Smooth muscle cell (in vitro differentiated cells): Measurements from ENCODE around the gene SLC25A26. TPM values are rescaled to one million over a fixed set of nuclear protein-coding genes. Genes with fewer than 3 reads are reported as not detected.

Experiments
- DNase-seq: peaks from one replicate; lab custom pipeline; 2025; ENCODE audit not compliant: unreplicated experiment; lab: John Stamatoyannopoulos, UW
- H2AFZ ChIP-seq: fragments of 200-600 bp; sonication (generic); 2 replicates; pipeline ENCODE4 v1.6.0; 2016; ENCODE audit warnings: antibody characterized with exemption, low read depth, mild to moderate bottlenecking
- H3F3A ChIP-seq: fragments of 200-600 bp; sonication (generic); 2 replicates; pipeline ENCODE4 v1.6.0; 2017; ENCODE audit warnings: antibody characterized with exemption, low read depth
- H3K27ac ChIP-seq: fragments of 200-600 bp; sonication (generic); 2 replicates; pipeline ENCODE4 v1.5.1; 2016; ENCODE audit warnings: low read depth, mild to moderate bottlenecking
- H3K27me3 ChIP-seq: fragments of 200-600 bp; sonication (generic); 2 replicates; pipeline ENCODE4 v1.6.1; 2016; ENCODE audit warnings: low read depth, mild to moderate bottlenecking
- H3K36me3 ChIP-seq: fragments of 200-600 bp; sonication (generic); 2 replicates; pipeline ENCODE4 v1.5.1; 2016; ENCODE audit warnings: low read depth
- H3K4me1 ChIP-seq: fragments of 200-600 bp; sonication (generic); 2 replicates; pipeline ENCODE4 v1.5.1; 2016; ENCODE audit warnings: low read depth
- H3K4me2 ChIP-seq: fragments of 200-600 bp; sonication (generic); 2 replicates; pipeline ENCODE4 v1.6.0; 2016; ENCODE audit warnings: mild to moderate bottlenecking
- H3K4me3 ChIP-seq: fragments of 200-600 bp; sonication (generic); 2 replicates; pipeline ENCODE4 v1.5.1; 2016; ENCODE audit warnings: mild to moderate bottlenecking
- H3K79me2 ChIP-seq: fragments of 200-600 bp; sonication (generic); 2 replicates; pipeline ENCODE4 v1.6.0; 2016; ENCODE audit warnings: low read depth, mild to moderate bottlenecking
- H3K9ac ChIP-seq: fragments of 200-600 bp; sonication (generic); 2 replicates; pipeline ENCODE4 v1.6.0; 2016; ENCODE audit warnings: low read depth
- H3K9me3 ChIP-seq: fragments of 200-600 bp; sonication (generic); replicated peaks from 2 replicates; pipeline ENCODE4 v1.5.1; 2016; ENCODE audit warnings: low read depth
- H4K20me1 ChIP-seq: fragments of 200-600 bp; sonication (generic); 2 replicates; pipeline ENCODE4 v1.6.0; 2016; ENCODE audit warnings: low read depth
- WGBS: methylation state at CpG from one replicate; pipeline ENCODE4 v1.1.7; 2016; ENCODE audit warnings: low lambda C conversion rate; 5-methylcytosine and 5-hydroxymethylcytosine counted together
- polyA plus RNA-seq: library from polyadenylated mRNA; unstranded; fragments of >200 nt; fragmentation: Nextera tagmentation; extraction: Ambion mirVana; gene quantifications from 2 replicates; pipeline ENCODE4 v1.2.1, GENCODE V29; 2016
- total RNA-seq: library from RNA; depleted of rRNA; stranded (reverse); fragments of >200 nt; gene quantifications from 2 replicates; pipeline ENCODE4 v1.2.3, GENCODE V29; 2014
- TF ChIP-seq, protein P1 (sequence below): fragments of 200-600 bp; sonication (generic); IDR thresholded peaks from 2 replicates; pipeline ENCODE4 v1.5.1; 2017; ENCODE audit warnings: borderline replicate concordance, mild to moderate bottlenecking, antibody characterized with exemption; ENCODE audit not compliant: insufficient read depth, poor library complexity, severe bottlenecking

Gene SLC25A26
- total and polyA plus RNA-seq, 2 experiments from 2014 or later, result 8.9 to 18.9 TPM

DNA sequence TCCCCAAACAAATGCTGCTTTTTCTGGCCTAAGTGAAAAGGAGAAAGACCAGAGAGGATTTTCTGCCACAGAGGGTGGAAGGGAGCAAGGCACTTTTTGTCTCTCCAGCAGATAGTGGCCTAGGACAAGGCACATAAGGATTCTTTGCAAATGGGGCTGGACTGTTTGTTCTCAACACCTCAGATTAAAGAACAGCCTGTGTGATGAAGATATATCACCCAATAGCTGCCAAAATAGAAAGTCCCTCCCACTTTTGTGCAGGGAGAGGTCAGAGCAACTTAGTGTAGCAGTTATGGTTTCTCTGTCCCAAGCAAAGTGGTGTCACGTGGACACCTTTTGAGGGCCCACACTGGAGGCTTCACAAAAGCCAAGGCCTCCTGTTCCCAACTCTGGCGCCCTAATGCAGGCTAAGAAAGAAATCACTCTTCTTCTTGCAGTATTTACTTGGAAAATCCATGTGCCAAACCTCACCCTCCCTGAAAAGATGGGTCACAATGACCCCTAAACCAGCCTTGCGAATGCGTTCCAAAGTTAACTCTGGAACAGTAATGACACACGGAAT, 195.1 kb downstream of the SLC25A26 start:
- DNase-seq, result no peak
- H3K4me1 ChIP-seq, result peaks cover 18% of the 10 kb centered on the region
- no peak overlapping the region for H3K9ac ChIP-seq
- H3K27ac ChIP-seq, result peak overlapping the region; percentile 41
- no peak overlapping the region for H2AFZ ChIP-seq
- H3F3A ChIP-seq, result peaks cover 3% of the 10 kb centered on the region
- no peaks in the 10 kb centered on the region for H3K36me3 ChIP-seq
- no peaks in the 10 kb centered on the region for H3K9me3 ChIP-seq
- H3K4me2 ChIP-seq, result peak overlapping the region; percentile 17
- no peaks in the 10 kb centered on the region for H3K27me3 ChIP-seq
- TF ChIP-seq, protein P1, sequence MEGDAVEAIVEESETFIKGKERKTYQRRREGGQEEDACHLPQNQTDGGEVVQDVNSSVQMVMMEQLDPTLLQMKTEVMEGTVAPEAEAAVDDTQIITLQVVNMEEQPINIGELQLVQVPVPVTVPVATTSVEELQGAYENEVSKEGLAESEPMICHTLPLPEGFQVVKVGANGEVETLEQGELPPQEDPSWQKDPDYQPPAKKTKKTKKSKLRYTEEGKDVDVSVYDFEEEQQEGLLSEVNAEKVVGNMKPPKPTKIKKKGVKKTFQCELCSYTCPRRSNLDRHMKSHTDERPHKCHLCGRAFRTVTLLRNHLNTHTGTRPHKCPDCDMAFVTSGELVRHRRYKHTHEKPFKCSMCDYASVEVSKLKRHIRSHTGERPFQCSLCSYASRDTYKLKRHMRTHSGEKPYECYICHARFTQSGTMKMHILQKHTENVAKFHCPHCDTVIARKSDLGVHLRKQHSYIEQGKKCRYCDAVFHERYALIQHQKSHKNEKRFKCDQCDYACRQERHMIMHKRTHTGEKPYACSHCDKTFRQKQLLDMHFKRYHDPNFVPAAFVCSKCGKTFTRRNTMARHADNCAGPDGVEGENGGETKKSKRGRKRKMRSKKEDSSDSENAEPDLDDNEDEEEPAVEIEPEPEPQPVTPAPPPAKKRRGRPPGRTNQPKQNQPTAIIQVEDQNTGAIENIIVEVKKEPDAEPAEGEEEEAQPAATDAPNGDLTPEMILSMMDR, result no peak
- no peak overlapping the region for H3K4me3 ChIP-seq
- H4K20me1 ChIP-seq, result no peaks in the 10 kb centered on the region
- WGBS, result 68% methylated on average over 5 of the region's 5 CpGs
- H3K79me2 ChIP-seq, result peaks cover 12% of the 10 kb centered on the region

DNA sequence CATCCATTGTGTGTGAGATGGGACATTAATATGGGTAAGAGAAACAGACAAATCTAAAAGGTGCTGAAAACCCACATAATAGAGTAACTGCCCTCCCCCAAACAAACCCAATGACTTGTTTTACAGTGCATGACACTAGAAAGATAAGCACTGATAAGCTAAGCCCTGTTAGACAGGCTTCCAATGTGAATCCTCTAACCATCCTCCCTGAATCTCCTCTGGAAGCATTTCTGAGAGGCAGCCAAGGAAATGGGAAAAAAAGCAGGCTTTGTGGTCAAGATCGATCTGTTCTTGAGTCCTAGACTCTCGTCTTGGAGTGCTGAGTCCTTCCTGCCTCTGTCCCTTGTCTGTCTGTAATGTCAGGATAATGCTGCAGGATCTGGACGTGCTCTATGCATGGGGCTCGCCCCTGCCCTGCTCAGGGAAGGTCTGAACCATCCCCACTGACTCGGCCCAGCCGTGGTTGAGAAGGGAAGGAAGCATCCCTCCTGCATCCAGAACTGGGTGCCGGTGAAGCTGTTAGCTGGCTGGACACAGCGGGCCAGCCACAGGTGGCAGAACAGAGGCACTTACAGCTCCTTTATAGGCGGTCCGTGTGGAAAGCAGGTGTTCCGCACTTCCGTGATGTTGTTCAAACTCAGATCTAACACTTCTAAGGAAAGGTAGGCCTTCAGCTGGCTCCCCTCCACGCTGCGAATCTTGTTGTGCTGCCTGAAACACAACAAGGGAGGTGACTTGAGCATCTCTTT, 195.9 kb downstream of the SLC25A26 start:
- Histone ChIP-seq H3K4me3 (no peak overlapping the region), H2AFZ (no peak overlapping the region), H3K9me3 (no peaks in the 10 kb centered on the region), H4K20me1 (no peaks in the 10 kb centered on the region), H3K27me3 (no peaks in the 10 kb centered on the region), H3K4me1 (peaks cover 18% of the 10 kb centered on the region), H3K36me3 (no peaks in the 10 kb centered on the region), H3K9ac (no peak overlapping the region), H3K79me2 (peaks cover 12% of the 10 kb centered on the region), H3K4me2 (peak overlapping the region; percentile 17), H3K27ac (peak overlapping the region; percentile 41), H3F3A (peaks cover 3% of the 10 kb centered on the region)
- WGBS, result 51% methylated on average over 14 of the region's 14 CpGs
- DNase-seq, result no peak
- TF ChIP-seq, protein P1, result no peak

DNA sequence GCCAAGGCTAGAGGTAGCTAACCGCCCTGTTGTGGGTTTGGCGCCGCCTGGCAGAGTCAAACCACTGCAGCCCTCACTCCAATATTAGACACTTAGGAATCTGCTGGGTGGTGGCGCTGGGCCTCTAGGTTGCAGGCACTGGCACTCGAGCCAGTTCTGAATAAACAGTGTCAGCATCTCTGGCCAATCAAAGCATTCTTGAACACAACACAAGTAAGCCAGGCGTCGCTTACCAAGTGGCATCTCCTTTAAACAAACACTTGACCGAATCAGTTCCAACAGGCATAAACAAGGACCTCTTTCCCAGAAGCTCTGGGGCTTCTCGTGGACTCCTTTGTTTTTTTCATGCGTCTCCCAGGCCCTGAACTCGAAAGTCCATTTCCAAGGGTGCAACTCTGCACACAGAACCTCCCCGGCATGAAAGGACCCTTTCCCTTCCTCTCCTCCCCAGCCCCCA, 197.7 kb downstream of the SLC25A26 start:
- 67% methylated on average over 12 of the region's 12 CpGs for WGBS
- peaks cover 18% of the 10 kb centered on the region for H3K4me1 ChIP-seq
- H3K9ac ChIP-seq, result no peak overlapping the region
- no peak overlapping the region for H3K4me2 ChIP-seq
- DNase-seq, result no peak
- no peak overlapping the region for H2AFZ ChIP-seq
- no peak overlapping the region for H3K27ac ChIP-seq
- H3K36me3 ChIP-seq, result no peaks in the 10 kb centered on the region
- H3F3A ChIP-seq, result peaks cover 4% of the 10 kb centered on the region
- no peaks in the 10 kb centered on the region for H3K9me3 ChIP-seq
- TF ChIP-seq, protein P1, result no peak
- no peak overlapping the region for H3K4me3 ChIP-seq
- no peaks in the 10 kb centered on the region for H3K27me3 ChIP-seq
- no peaks in the 10 kb centered on the region for H4K20me1 ChIP-seq
- peaks cover 12% of the 10 kb centered on the region for H3K79me2 ChIP-seq
